ENCODE results near the gene BICRA. TPM values are rescaled to one million over a fixed set of nuclear protein-coding genes. Genes with fewer than 3 reads are reported as not detected.
"Not testable (repeated sequence)": the region's sequence is repeated elsewhere in the genome, so short reads cannot be mapped to it uniquely, and the experiment has no call there.

BICRA gene
- total and polyA plus RNA-seq, 2 of the 8 experiments (the other 6 are each of a cell fraction or from before 2014, with no cell fraction given): 1.5 to 29.2 TPM

- TF ChIP-seq KDM4A (IDR thresholded peaks at IDR 0.05; ENCODE audit: low read depth, low read length, severe bottlenecking) (no peak), POLR2A (IDR thresholded peaks at IDR 0.05; ENCODE audit: control extremely low read depth in 1 of 2, low read depth in 2 of 2, low read length in 2 of 2) (no peak), CHD1 (IDR thresholded peaks at IDR 0.05; ENCODE audit: low read depth, low read length) (no peak), YY1 (IDR thresholded peaks at IDR 0.05; ENCODE audit: low read depth, low read length) (no peak), BRCA1 (IDR thresholded peaks at IDR 0.05; ENCODE audit: low read depth, low read length) (no peak)
Measured at GRCh38 chr19:47663911-47664771, 55.2 kb downstream of the BICRA start (continued).

- Histone ChIP-seq H3K79me2 (ENCODE audit: control insufficient read depth in 1 of 2, insufficient read depth in 2 of 2, low read length in 2 of 2) (peaks cover 0 to 46% of the 10 kb centered on the region in 2 experiments; a peak in 2 of 4 replicates), H3K79me1 (ENCODE audit: low read depth, low read length) (peaks cover 26% of the 10 kb centered on the region), H3K23me2 (ENCODE audit: low read depth, low read length) (peaks cover 13% of the 10 kb centered on the region; the same call in 1 of the 2 replicates), H4K20me1 (replicated peaks in 1 of 2; ENCODE audit: control insufficient read depth in 1 of 2, insufficient read depth in 2 of 2, low read length in 2 of 2) (peaks cover 7 to 16% of the 10 kb centered on the region in 2 experiments)
- 95% methylated on average over 13 of the region's 13 CpGs; no CpG with 5 or more reads in 1 of the 2 experiments for WGBS, 2 experiments (ENCODE audit: extremely low coverage in 1 of 2, insufficient coverage in 1 of 2, insufficient read length in 1 of 2, insufficient replicate concordance in 2 of 2, low coverage in 1 of 2, low lambda C conversion rate in 2 of 2, missing lambda C conversion rate in 1 of 2)
- not testable (repeated sequence) for H2BK12ac ChIP-seq (ENCODE audit: low read depth, low read length); H3K4me1 ChIP-seq (replicated peaks in 1 of 4; ENCODE audit: control insufficient read depth in 3 of 4, insufficient read depth in 4 of 4, low read length in 3 of 4); H2BK15ac ChIP-seq (ENCODE audit: low read length); H3K9ac ChIP-seq (replicated peaks in 1 of 4; ENCODE audit: extremely low read depth in 1 of 4, low read depth in 3 of 4, low read length in 3 of 4); H4K91ac ChIP-seq (replicated peaks; ENCODE audit: insufficient read length, low read length); H3K4me3 ChIP-seq (ENCODE audit: extremely low read depth in 1 of 4, insufficient read depth in 2 of 4, low read depth in 3 of 4, low read length in 4 of 4); H2BK5ac ChIP-seq (ENCODE audit: low read depth, low read length); DNase-seq (ENCODE audit: low read depth in 1 of 2, low spot score in 2 of 2); H3K56ac ChIP-seq (replicated peaks; ENCODE audit: insufficient read length, low read depth, low read length); H3K4me2 ChIP-seq (ENCODE audit: insufficient read depth in 1 of 2, low read depth in 2 of 2, low read length in 2 of 2); H3K18ac ChIP-seq (ENCODE audit: extremely low read depth, low read length); H3K27me3 ChIP-seq (replicated peaks in 1 of 4; ENCODE audit: control insufficient read depth in 3 of 4, extremely low read depth in 1 of 4, insufficient read depth in 3 of 4, low read length in 3 of 4); H4K8ac ChIP-seq (ENCODE audit: extremely low read depth, insufficient read depth, low read length); FAIRE-seq; H3K14ac ChIP-seq (ENCODE audit: insufficient read length); H3K9me3 ChIP-seq (ENCODE audit: insufficient read depth in 2 of 2, low read depth in 1 of 2, low read length in 1 of 2); H3K23ac ChIP-seq (ENCODE audit: insufficient read length); H2BK20ac ChIP-seq (ENCODE audit: low read length); H2AK5ac ChIP-seq (ENCODE audit: low read depth, low read length); H2BK120ac ChIP-seq (replicated peaks; ENCODE audit: low read depth, low read length); H4K5ac ChIP-seq (ENCODE audit: insufficient read length, low read depth, low read length); H3K27ac ChIP-seq (ENCODE audit: low read depth, low read length); H2AFZ ChIP-seq (ENCODE audit: low read length); H3K4ac ChIP-seq (replicated peaks; ENCODE audit: insufficient read length, low read depth, low read length); H3K36me3 ChIP-seq (ENCODE audit: control insufficient read depth in 2 of 4, insufficient read depth in 4 of 4, low read length in 3 of 4)
- ChIA-PET POLR2A (ENCODE audit: partially characterized antibody) (interaction anchor here (0.7 to 1.9 kb wide), 3 partner anchors 8 to 83 kb away, joined by 3 to 6 read pairs (median 3); no protein-coding TSS in a partner anchor), CTCF (ENCODE audit: partially characterized antibody) (interaction anchor here (0.6 to 1.5 kb wide), 7 partner anchors 10 to 1500 kb away, joined by 3 to 4 read pairs (median 3); no protein-coding TSS in a partner anchor)
Measured at GRCh38 chr19:47668556-47668955, 59.6 kb downstream of the BICRA start.

Data from H1 (cell line).